Measurements from ENCODE around the gene DIS3L2.

DIS3L2 gene

GRCh38 chr2:232200195-232200594 is 238.7 kb downstream of the DIS3L2 start:
- FAIRE-seq, result no peak

GRCh38 chr2:232203166-232203891 is 241.8 kb downstream of the DIS3L2 start:
- FAIRE-seq, result no peak

- FAIRE-seq, result no peak
Observed at GRCh38 chr2:232203936-232204335, 242.4 kb downstream of the DIS3L2 start.

GRCh38 chr2:232204457-232204931 is 243.0 kb downstream of the DIS3L2 start:
- no peak for FAIRE-seq

GRCh38 chr2:232207174-232207573 is 245.7 kb downstream of the DIS3L2 start:
- FAIRE-seq, result no peak

- FAIRE-seq, result no peak
Observed at GRCh38 chr2:232210306-232210705, 248.8 kb downstream of the DIS3L2 start.

GRCh38 chr2:232211743-232212686 is 250.5 kb downstream of the DIS3L2 start:
- FAIRE-seq, result no peak

GRCh38 chr2:232213176-232213575 is 251.7 kb downstream of the DIS3L2 start:
- FAIRE-seq, result no peak

- no peak for FAIRE-seq
Observed at GRCh38 chr2:232214053-232214452, 252.5 kb downstream of the DIS3L2 start.

GRCh38 chr2:232216028-232216427 is 254.5 kb downstream of the DIS3L2 start:
- no peak for FAIRE-seq

GRCh38 chr2:232218778-232219495 is 257.4 kb downstream of the DIS3L2 start:
- FAIRE-seq, result no peak

- FAIRE-seq, result no peak
Observed at GRCh38 chr2:232219496-232219870, 258.0 kb downstream of the DIS3L2 start.

- FAIRE-seq, result no peak
Observed at GRCh38 chr2:232219932-232220331, 258.4 kb downstream of the DIS3L2 start.

- no peak for FAIRE-seq
Observed at GRCh38 chr2:232225429-232225828, 263.9 kb downstream of the DIS3L2 start.

GRCh38 chr2:232225895-232226294 is 264.4 kb downstream of the DIS3L2 start:
- no peak for FAIRE-seq

GRCh38 chr2:232228332-232228731 is 266.8 kb downstream of the DIS3L2 start:
- FAIRE-seq, result no peak

- no peak for FAIRE-seq
Observed at GRCh38 chr2:232228971-232229894, 267.7 kb downstream of the DIS3L2 start.

GRCh38 chr2:232229911-232230310 is 268.4 kb downstream of the DIS3L2 start:
- FAIRE-seq, result no peak

- FAIRE-seq, result no peak
Observed at GRCh38 chr2:232230560-232230959, 269.0 kb downstream of the DIS3L2 start.

GRCh38 chr2:232231554-232231953 is 270.0 kb downstream of the DIS3L2 start:
- FAIRE-seq, result no peak

- FAIRE-seq, result no peak
Observed at GRCh38 chr2:232232915-232233314, 271.4 kb downstream of the DIS3L2 start.
